ENCODE measurements around the gene CCR6. TPM values are rescaled to one million over a fixed set of nuclear protein-coding genes. Genes with fewer than 3 reads are reported as not detected.

CCR6 gene
- total and polyA plus RNA-seq, 12 donors: not detected

DNA sequence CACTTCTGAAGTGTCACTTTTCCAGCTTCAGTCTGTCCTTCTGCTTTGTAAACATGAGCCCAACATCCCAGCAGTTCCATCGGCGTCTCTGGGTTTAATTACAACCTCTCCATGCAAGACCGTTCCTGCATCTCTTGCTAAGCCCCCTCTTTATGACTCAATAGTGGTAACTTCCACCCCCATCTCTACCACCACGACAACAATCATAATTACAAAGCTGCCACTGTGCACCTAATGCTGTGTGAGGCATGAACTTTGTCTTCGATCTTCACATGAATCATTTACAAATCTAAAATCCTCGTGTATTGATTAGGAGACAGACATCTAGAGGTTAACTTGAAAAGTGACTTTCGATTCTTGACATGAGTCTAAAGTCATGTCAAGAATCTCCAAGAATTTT lies 4.9 kb upstream of the CCR6 start:
- no peaks in the 10 kb centered on the region for H3K36me3 ChIP-seq (replicated peaks in 1 of 2)
- H3K9me3 ChIP-seq (replicated peaks in 1 of 3): no peaks in the 10 kb centered on the region
- H3K4me1 ChIP-seq (replicated peaks in 1 of 2): no peaks in the 10 kb centered on the region
- TF ChIP-seq POLR2A (IDR thresholded peaks at IDR 0.05): no peak
- TF ChIP-seq, protein P1, sequence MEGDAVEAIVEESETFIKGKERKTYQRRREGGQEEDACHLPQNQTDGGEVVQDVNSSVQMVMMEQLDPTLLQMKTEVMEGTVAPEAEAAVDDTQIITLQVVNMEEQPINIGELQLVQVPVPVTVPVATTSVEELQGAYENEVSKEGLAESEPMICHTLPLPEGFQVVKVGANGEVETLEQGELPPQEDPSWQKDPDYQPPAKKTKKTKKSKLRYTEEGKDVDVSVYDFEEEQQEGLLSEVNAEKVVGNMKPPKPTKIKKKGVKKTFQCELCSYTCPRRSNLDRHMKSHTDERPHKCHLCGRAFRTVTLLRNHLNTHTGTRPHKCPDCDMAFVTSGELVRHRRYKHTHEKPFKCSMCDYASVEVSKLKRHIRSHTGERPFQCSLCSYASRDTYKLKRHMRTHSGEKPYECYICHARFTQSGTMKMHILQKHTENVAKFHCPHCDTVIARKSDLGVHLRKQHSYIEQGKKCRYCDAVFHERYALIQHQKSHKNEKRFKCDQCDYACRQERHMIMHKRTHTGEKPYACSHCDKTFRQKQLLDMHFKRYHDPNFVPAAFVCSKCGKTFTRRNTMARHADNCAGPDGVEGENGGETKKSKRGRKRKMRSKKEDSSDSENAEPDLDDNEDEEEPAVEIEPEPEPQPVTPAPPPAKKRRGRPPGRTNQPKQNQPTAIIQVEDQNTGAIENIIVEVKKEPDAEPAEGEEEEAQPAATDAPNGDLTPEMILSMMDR (IDR thresholded peaks at IDR 0.05): no peak
- H3K4me3 ChIP-seq: no peak overlapping the region
- no peak for DNase-seq
- intact Hi-C loops (cut with DNase I): no loop called here
- no peak overlapping the region for H3K27ac ChIP-seq
- no peaks in the 10 kb centered on the region for H3K27me3 ChIP-seq
- WGBS, 4 donors: 80 to 89% (median 85%) methylated on average over 7 of the region's 7 CpGs

DNA sequence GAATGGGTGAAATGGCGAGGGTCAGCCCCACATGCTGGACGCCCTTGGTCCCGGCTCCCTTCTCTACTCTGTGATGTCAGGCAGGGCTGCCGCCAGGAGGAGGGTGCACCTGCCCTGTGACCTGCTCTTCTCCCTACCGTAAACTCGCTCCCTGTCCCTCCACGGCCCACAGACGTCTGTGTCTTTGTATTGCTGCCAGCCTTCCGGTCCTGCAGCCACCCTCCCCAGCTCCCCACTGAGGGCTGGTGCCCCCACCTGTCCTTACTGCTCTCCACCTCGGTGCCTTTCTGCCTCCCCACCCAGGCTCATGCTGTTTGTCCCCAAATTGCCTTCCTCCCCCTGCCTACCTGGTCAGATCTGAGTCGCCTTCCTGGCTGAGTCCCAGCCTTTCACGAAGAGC lies 4.1 kb upstream of the CCR6 start:
- H3K4me3 ChIP-seq: no peak overlapping the region
- 77 to 86% (median 81%) methylated on average over 12 of the region's 12 CpGs for WGBS, 4 donors
- no peak for TF ChIP-seq POLR2A (IDR thresholded peaks at IDR 0.05)
- TF ChIP-seq, protein P1 (IDR thresholded peaks at IDR 0.05): no peak
- no peak overlapping the region for H3K27ac ChIP-seq
- no peaks in the 10 kb centered on the region for H3K4me1 ChIP-seq (replicated peaks in 1 of 2)
- H3K9me3 ChIP-seq (replicated peaks in 1 of 3): no peaks in the 10 kb centered on the region
- H3K27me3 ChIP-seq: no peaks in the 10 kb centered on the region
- intact Hi-C loops (cut with DNase I): no loop called here
- DNase-seq: no peak
- H3K36me3 ChIP-seq (replicated peaks in 1 of 2): no peaks in the 10 kb centered on the region

DNA sequence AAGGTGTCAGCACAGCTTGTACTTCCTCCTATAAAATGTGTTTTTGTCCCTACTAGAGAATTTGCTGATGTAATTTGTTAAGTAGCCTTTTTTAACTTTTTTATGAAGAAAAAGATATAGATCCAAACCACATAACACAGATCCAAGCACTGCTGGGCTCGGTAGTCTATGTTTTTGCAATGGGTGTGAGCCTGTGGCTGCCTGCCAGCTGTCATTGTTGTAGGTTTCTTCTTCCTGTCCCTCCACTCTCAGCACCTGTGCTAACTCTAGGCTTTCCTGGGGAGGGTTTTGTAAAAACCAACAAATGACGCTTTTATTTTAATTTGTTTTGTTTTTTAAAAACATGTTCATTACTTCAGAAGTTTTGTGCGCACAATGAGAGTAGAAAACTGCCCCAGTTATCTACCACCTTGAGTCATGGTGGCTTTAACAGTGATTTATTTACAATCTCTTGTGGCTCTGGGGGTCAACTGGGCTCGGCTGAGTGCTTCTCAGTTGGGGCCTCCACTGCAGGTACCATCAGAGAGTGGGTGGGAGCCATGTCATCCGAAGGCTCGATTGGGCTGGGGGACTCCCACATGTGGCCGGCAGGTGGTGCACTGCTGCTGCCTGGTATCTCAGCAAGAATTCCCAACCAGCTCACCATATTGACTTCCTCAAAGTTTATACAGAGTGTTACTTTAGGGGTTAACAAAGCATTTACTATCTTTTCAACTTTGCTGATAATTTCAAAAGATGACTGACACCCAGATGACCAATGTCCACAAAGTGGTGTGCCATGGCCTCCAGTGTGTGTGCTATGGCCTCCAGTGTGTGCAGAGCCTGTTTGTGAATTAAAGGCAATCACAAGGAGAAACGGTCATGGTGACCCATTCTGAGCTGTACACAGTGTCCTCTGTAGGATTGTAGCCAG lies 3.0 kb upstream of the CCR6 start:
- TF ChIP-seq POLR2A (IDR thresholded peaks at IDR 0.05): no peak
- TF ChIP-seq, protein P1 (IDR thresholded peaks at IDR 0.05): no peak
- intact Hi-C loops (cut with DNase I): no loop called here
- 70 to 86% (median 80%) methylated on average over 8 of the region's 8 CpGs for WGBS, 4 donors

DNA sequence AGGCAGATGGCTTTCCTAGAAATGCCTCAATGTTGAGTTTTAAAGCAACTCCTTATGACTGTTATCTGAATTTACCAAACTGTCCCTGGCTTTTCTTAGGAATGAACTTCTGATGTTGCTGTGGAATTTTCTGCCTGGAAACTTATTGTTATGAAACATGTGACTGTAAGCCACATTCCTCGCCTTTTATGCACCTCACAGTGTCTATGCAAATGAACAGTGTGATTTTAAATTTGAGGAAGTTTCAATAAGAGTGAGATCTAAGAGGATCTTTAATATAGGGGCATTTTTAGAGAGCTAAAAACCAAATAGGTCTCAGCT lies 2.4 kb upstream of the CCR6 start:
- Histone ChIP-seq H3K4me3 (no peak overlapping the region), H3K36me3 (replicated peaks in 1 of 2) (no peaks in the 10 kb centered on the region), H3K27me3 (no peaks in the 10 kb centered on the region), H3K27ac (no peak overlapping the region), H3K9me3 (replicated peaks in 1 of 3) (no peaks in the 10 kb centered on the region), H3K4me1 (replicated peaks in 1 of 2) (no peaks in the 10 kb centered on the region)
- DNase-seq: no peak
- TF ChIP-seq, protein P1 (IDR thresholded peaks at IDR 0.05): no peak
- no peak for TF ChIP-seq POLR2A (IDR thresholded peaks at IDR 0.05)
- 68 to 78% (median 75%) methylated on average over 1 of the region's 1 CpG for WGBS, 4 donors
- intact Hi-C loops (cut with DNase I): no loop called here

More for the DNA sequence above, 3.0 kb upstream of the CCR6 start:
- no peaks in the 10 kb centered on the region for H3K27me3 ChIP-seq
- no peaks in the 10 kb centered on the region for H3K9me3 ChIP-seq (replicated peaks in 1 of 3)
- H3K36me3 ChIP-seq (replicated peaks in 1 of 2): no peaks in the 10 kb centered on the region
- no peak for DNase-seq
- no peak overlapping the region for H3K4me3 ChIP-seq
- no peak overlapping the region for H3K27ac ChIP-seq
- no peaks in the 10 kb centered on the region for H3K4me1 ChIP-seq (replicated peaks in 1 of 2)
